Stomach (tissue), 9 donors: ENCODE data around the gene RABEP2. TPM values are rescaled to one million over a fixed set of nuclear protein-coding genes. Genes with fewer than 3 reads are reported as not detected.

Source experiments
- DNase-seq, 2 donors: peaks; one replicate each; pipeline versions ENCODE4 v3.0.0 to v3.0.0-alpha.2; 2013 to 2019
- H3K27ac ChIP-seq, 5 donors: fragments of 200-600 bp in 4 of 5; sonication (generic) in 4 of 5; one replicate each; pipeline ENCODE4 v1.5.1; 2013 to 2019; ENCODE audit warnings: mild to moderate bottlenecking in 1 of 5, moderate library complexity in 1 of 5
- H3K27me3 ChIP-seq, 3 donors: fragments of 200-600 bp; sonication (generic); one replicate each; pipeline ENCODE4 v1.5.1; 2017 to 2019; ENCODE audit warnings: mixed run types in 1 of 3
- H3K36me3 ChIP-seq, 4 donors: fragments of 200-600 bp; sonication (generic); 1 replicate in 3 of 4; 2 replicates in 1 of 4; pipeline ENCODE4 v1.5.1; 2016 to 2019
- H3K4me1 ChIP-seq, 4 donors: fragments of 200-600 bp; sonication (generic); one replicate each; pipeline ENCODE4 v1.5.1; 2016 to 2019
- H3K4me3 ChIP-seq, 4 donors: fragments of 200-600 bp; sonication (generic) in 3 of 4; one replicate each; pipeline ENCODE4 v1.5.1; 2016 to 2019; ENCODE audit warnings: mild to moderate bottlenecking in 1 of 4
- H3K9me3 ChIP-seq, 4 donors: fragments of 200-600 bp; sonication (generic); one replicate each; pipeline ENCODE4 v1.5.1; 2016 to 2019
- CTCF ChIP-seq, 7 experiments: fragments of 450-650 bp in 4 of 7; fragments of 200-600 bp in 3 of 7; sonication (generic) in 3 of 7; IDR thresholded peaks; one replicate each; pipeline ENCODE4 v1.5.1; 2016 to 2019; ENCODE audit warnings: antibody characterized with exemption in 7 of 7, control low read depth in 2 of 7, mild to moderate bottlenecking in 1 of 7
- EP300 ChIP-seq: sonication (generic); formaldehyde crosslinking; IDR thresholded peaks from one replicate; pipeline ENCODE4 v1.6.1; 2017; ENCODE audit warnings: antibody characterized with exemption
- POLR2A ChIP-seq, 4 donors: fragments of 450-650 bp; IDR thresholded peaks; one replicate each; pipeline ENCODE4 v1.6.1; 2016; ENCODE audit warnings: antibody characterized with exemption in 4 of 4, control low read depth in 2 of 4, mild to moderate bottlenecking in 1 of 4, moderate library complexity in 1 of 4
- POLR2AphosphoS5 ChIP-seq, 3 donors: sonication (generic); formaldehyde crosslinking; IDR thresholded peaks; one replicate each; pipeline ENCODE4 v1.6.1; 2016; ENCODE audit warnings: antibody characterized with exemption in 3 of 3
- WGBS, 5 donors: extraction: QIAGEN DNeasy Blood & Tissue Kit in 3 of 5; methylation state at CpG; one replicate each; pipeline versions ENCODE4 v1.1.5 to v1.1.7; 2013 to 2018; 5-methylcytosine and 5-hydroxymethylcytosine counted together
- intact Hi-C: fragments of 100-400 bp; cut with DNase I; formaldehyde crosslinking; loops from one replicate; pipeline ENCODE4 v1.15.1; 2023; ENCODE audit warnings: low total_unique reads
- polyA plus RNA-seq, 3 donors: library from polyadenylated mRNA; stranded (reverse); fragments of 200-250 nt; gene quantifications; one replicate each; pipeline ENCODE4 v1.2.3, GENCODE V29; 2013
- total RNA-seq, 5 donors: library from RNA; depleted of rRNA; stranded (reverse); fragments of >200 nt; gene quantifications; one replicate each; pipeline versions ENCODE4 v1.1.0 to v1.2.3, GENCODE V29; 2014 to 2016
- donor health status: healthy with polysubstance abuse.
- donor health status: Bipolar disorder and iron deficiency.
- donor health status: healthy.

RABEP2 gene
- total and polyA plus RNA-seq, 8 donors, result 20.3 to 350 (median 33.7) TPM

- no peak for DNase-seq
- Histone ChIP-seq H3K27me3 (no peaks in the 10 kb centered on the region), H3K36me3 (peaks cover 30 to 74% (median 68%) of the 10 kb centered on the region in 4 donors), H3K4me1 (peaks cover 0 to 15% (median 9%) of the 10 kb centered on the region in 4 donors), H3K9me3 (no peaks in the 10 kb centered on the region), H3K4me3 (no peak overlapping the region), H3K27ac (no peak overlapping the region)
- 96 to 100% (median 98%) methylated on average over 3 of the region's 3 CpGs for WGBS, 5 donors
- intact Hi-C loops, result loop anchor here (10.0 kb wide), 1 partner anchor 54 kb away; the partner anchor contains the start of gene SH2B1
- TF ChIP-seq CTCF (IDR thresholded peaks at IDR 0.05) (no peak), POLR2AphosphoS5 (IDR thresholded peaks at IDR 0.05) (no peak), EP300 (no peak), POLR2A (IDR thresholded peaks at IDR 0.05) (no peak)
Observed at GRCh38 chr16:28918698-28919097, 6.3 kb downstream of the RABEP2 start.

GRCh38 chr16:28917095-28917494 is 7.9 kb downstream of the RABEP2 start:
- no peaks in the 10 kb centered on the region for H3K4me1 ChIP-seq
- DNase-seq, result no peak
- intact Hi-C loops, result loop anchor here (10.0 kb wide), 1 partner anchor 52 kb away; the partner anchor contains the start of gene SH2B1
- H3K27me3 ChIP-seq, result no peaks in the 10 kb centered on the region
- H3K4me3 ChIP-seq, result no peak overlapping the region
- no peak for TF ChIP-seq POLR2AphosphoS5 (IDR thresholded peaks at IDR 0.05)
- no peak for TF ChIP-seq CTCF (IDR thresholded peaks at IDR 0.05)
- TF ChIP-seq POLR2A (IDR thresholded peaks at IDR 0.05), result no peak
- no peak for TF ChIP-seq EP300
- H3K27ac ChIP-seq, result no peak overlapping the region
- 89 to 94% (median 92%) methylated on average over 7 of the region's 7 CpGs for WGBS, 5 donors
- H3K9me3 ChIP-seq, result no peaks in the 10 kb centered on the region
- peaks cover 37 to 89% (median 83%) of the 10 kb centered on the region in 4 donors for H3K36me3 ChIP-seq

- intact Hi-C loops, result loop anchor here (10.0 kb wide), 1 partner anchor 50 kb away; the partner anchor contains the start of gene SH2B1
- Histone ChIP-seq H3K36me3 (peaks cover 37 to 97% (median 92%) of the 10 kb centered on the region in 4 donors), H3K9me3 (no peaks in the 10 kb centered on the region), H3K27ac (no peak overlapping the region), H3K27me3 (no peaks in the 10 kb centered on the region), H3K4me3 (no peak overlapping the region), H3K4me1 (no peaks in the 10 kb centered on the region)
- DNase-seq, result no peak
- no peak for TF ChIP-seq POLR2A (IDR thresholded peaks at IDR 0.05)
- TF ChIP-seq EP300, result no peak
- TF ChIP-seq POLR2AphosphoS5 (IDR thresholded peaks at IDR 0.05), result no peak
- no peak for TF ChIP-seq CTCF (IDR thresholded peaks at IDR 0.05)
Observed at GRCh38 chr16:28915181-28915580, 9.9 kb downstream of the RABEP2 start.

- TF ChIP-seq POLR2AphosphoS5 (IDR thresholded peaks at IDR 0.05) (no peak), EP300 (no peak), CTCF (IDR thresholded peaks at IDR 0.05) (no peak), POLR2A (IDR thresholded peaks at IDR 0.05) (no peak)
- no peak overlapping the region for H3K27ac ChIP-seq
- DNase-seq, result no peak
- H3K9me3 ChIP-seq, result no peaks in the 10 kb centered on the region
- no peak overlapping the region for H3K4me3 ChIP-seq
- 90 to 95% (median 91%) methylated on average over 20 to 29 of the region's 29 CpGs for WGBS, 5 donors
- no peaks in the 10 kb centered on the region for H3K4me1 ChIP-seq
- intact Hi-C loops, result loop anchor here (10.0 kb wide), 1 partner anchor 49 kb away; the partner anchor contains the start of gene SH2B1
- H3K27me3 ChIP-seq, result no peaks in the 10 kb centered on the region
- H3K36me3 ChIP-seq, result peaks cover 33 to 95% (median 91%) of the 10 kb centered on the region in 4 donors
Observed at GRCh38 chr16:28913946-28914724, 10.9 kb downstream of the RABEP2 start.
